Neural cell (in vitro differentiated cells): Measurements from ENCODE around the gene HINT2. TPM values are rescaled to one million over a fixed set of nuclear protein-coding genes. Genes with fewer than 3 reads are reported as not detected.
A peak's percentile ranks its signal among the peaks of the same experiment; 100 is the strongest.

Experiments used
- H2AFZ ChIP-seq: fragments of 200-600, 300-800 bp; sonication (generic), shearing (Covaris generic); 2 replicates; pipeline ENCODE4 v1.6.0; 2014; ENCODE audit warnings: low read depth, mild to moderate bottlenecking, antibody characterized with exemption, low read length, moderate library complexity
- H3F3A ChIP-seq: fragments of 200-600 bp; shearing (Covaris generic); 2 replicates; pipeline ENCODE4 v1.6.1; 2016; ENCODE audit warnings: mild to moderate bottlenecking, moderate library complexity, mixed read lengths, antibody characterized with exemption, low read length; ENCODE audit not compliant: insufficient read depth, poor library complexity, severe bottlenecking
- H3K27ac ChIP-seq: fragments of 200-600, 300-800 bp; sonication (generic), shearing (Covaris generic); 2 replicates; pipeline ENCODE4 v1.5.1; 2014; ENCODE audit warnings: mild to moderate bottlenecking, low read length, moderate library complexity
- H3K27me3 ChIP-seq: fragments of 300-800, 200-600 bp; sonication (generic), shearing (Covaris generic); 2 replicates; pipeline ENCODE4 v1.6.0; 2014; ENCODE audit warnings: mild to moderate bottlenecking, low read depth, low read length, moderate library complexity; ENCODE audit not compliant: insufficient read depth
- H3K36me3 ChIP-seq: fragments of 300-800, 200-600 bp; sonication (generic), shearing (Covaris generic); 2 replicates; pipeline ENCODE4 v1.5.1; 2014; ENCODE audit warnings: mild to moderate bottlenecking, antibody characterized with exemption, low read length, moderate library complexity; ENCODE audit not compliant: insufficient read depth
- H3K4me2 ChIP-seq: fragments of 300-800, 200-600 bp; sonication (generic), shearing (Covaris generic); 2 replicates; pipeline ENCODE4 v1.6.0; 2014; ENCODE audit warnings: mild to moderate bottlenecking, low read length
- H3K4me3 ChIP-seq: fragments of 300-800, 200-600 bp; sonication (generic), shearing (Covaris generic); 2 replicates; pipeline ENCODE4 v1.5.1; 2014; ENCODE audit warnings: mild to moderate bottlenecking, low read length, moderate library complexity
- H3K79me2 ChIP-seq: fragments of 200-600 bp; shearing (Covaris generic); replicated peaks from 2 replicates; pipeline ENCODE4 v1.6.0; 2014; ENCODE audit warnings: mild to moderate bottlenecking, low read length, moderate library complexity; ENCODE audit not compliant: insufficient read depth
- H3K9ac ChIP-seq: fragments of 300-800, 200-600 bp; sonication (generic), shearing (Covaris generic); 2 replicates; pipeline ENCODE4 v1.6.1; 2016; ENCODE audit warnings: mild to moderate bottlenecking, low read length, mixed read lengths
- H3K9me2 ChIP-seq: fragments of 200-600 bp; shearing (Covaris generic); 2 replicates; pipeline ENCODE4 v1.6.1; 2016; ENCODE audit warnings: mild to moderate bottlenecking, low read length, mixed read lengths; ENCODE audit not compliant: insufficient read depth
- H3K9me3 ChIP-seq: fragments of 200-600, 300-800 bp; sonication (generic), shearing (Covaris generic); 2 replicates; pipeline ENCODE4 v1.6.1; 2016; ENCODE audit warnings: mild to moderate bottlenecking, mixed run types, low read length, moderate library complexity, mixed read lengths
- H4K20me1 ChIP-seq: fragments of 200-600 bp; shearing (Covaris generic); 2 replicates; pipeline ENCODE4 v1.6.1; 2016; ENCODE audit warnings: mild to moderate bottlenecking, mixed run types; ENCODE audit not compliant: insufficient read depth
- EZH2 ChIP-seq: fragments of 200-600, 300-800 bp; shearing (Covaris generic), sonication (generic); IDR thresholded peaks from 2 replicates; pipeline ENCODE4 v1.6.1; 2014; ENCODE audit warnings: antibody characterized with exemption, low read length, borderline replicate concordance, mild to moderate bottlenecking; ENCODE audit not compliant: insufficient read depth, poor library complexity, severe bottlenecking
- MXI1 ChIP-seq: fragments of 450-650 bp; conservative IDR thresholded peaks from 2 replicates; pipeline ENCODE4 v1.6.1; 2014; ENCODE audit warnings: antibody characterized with exemption, mild to moderate bottlenecking; ENCODE audit not compliant: poor library complexity, severe bottlenecking
- POLR2AphosphoS5 ChIP-seq: IDR thresholded peaks from 2 replicates; pipeline ENCODE4 v1.6.1; 2012
- RAD21 ChIP-seq: fragments of 450-650 bp; conservative IDR thresholded peaks from 2 replicates; pipeline ENCODE4 v1.6.1; 2014; ENCODE audit warnings: antibody characterized with exemption, mild to moderate bottlenecking, moderate library complexity
- SMC3 ChIP-seq: fragments of 450-650 bp; conservative IDR thresholded peaks from 2 replicates; pipeline ENCODE4 v1.6.1; 2014; ENCODE audit warnings: antibody characterized with exemption, mild to moderate bottlenecking, moderate library complexity; ENCODE audit not compliant: poor library complexity
- TAF1 ChIP-seq: IDR thresholded peaks from 2 replicates; pipeline ENCODE4 v1.6.1; 2012; ENCODE audit warnings: low read depth
- polyA plus RNA-seq: library from polyadenylated mRNA; depleted of rRNA; stranded (reverse); fragments of >200 nt; gene quantifications from 2 replicates; pipeline ENCODE4 v1.2.3, GENCODE V29; 2014
- TF ChIP-seq, protein P1 (sequence below): fragments of 450-650 bp; IDR thresholded peaks from 2 replicates; pipeline ENCODE4 v1.5.1; 2014; ENCODE audit warnings: antibody characterized with exemption, mild to moderate bottlenecking, moderate library complexity; ENCODE audit not compliant: poor library complexity, severe bottlenecking
- TF ChIP-seq, protein P2 (sequence below): IDR thresholded peaks from 2 replicates; pipeline ENCODE4 v1.6.1; 2012; ENCODE audit warnings: borderline replicate concordance

Gene HINT2
- polyA plus RNA-seq, 1 donor from 2014 or later, result 31.0 TPM

DNA sequence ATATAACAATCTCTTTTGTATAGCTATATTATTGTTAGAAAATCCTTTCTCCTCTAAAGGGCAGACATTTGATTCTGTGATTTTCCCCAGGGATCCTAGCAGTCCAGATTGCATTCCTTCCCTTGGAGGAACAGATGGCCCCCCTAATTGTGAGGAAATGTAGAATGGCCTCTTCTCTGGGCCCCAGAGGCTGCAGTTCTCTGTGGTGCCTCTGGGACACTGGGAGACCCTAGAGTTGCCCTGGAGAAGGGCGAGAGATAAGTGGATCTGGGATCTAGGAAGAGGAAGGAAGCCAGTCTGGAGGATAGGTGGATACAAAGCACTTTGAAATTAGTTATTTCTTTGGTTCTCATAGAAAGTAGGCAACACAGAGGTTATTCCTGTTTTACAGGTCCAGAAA is 1.9 kb upstream of the HINT2 start:
- peaks cover 5% of the 10 kb centered on the region for H3F3A ChIP-seq
- peaks cover 4% of the 10 kb centered on the region for H3K79me2 ChIP-seq
- H3K4me2 ChIP-seq, result no peak overlapping the region
- H3K36me3 ChIP-seq, result no peaks in the 10 kb centered on the region
- H4K20me1 ChIP-seq, result no peaks in the 10 kb centered on the region
- H2AFZ ChIP-seq, result no peak overlapping the region
- H3K9me3 ChIP-seq, result no peaks in the 10 kb centered on the region
- H3K27ac ChIP-seq, result no peak overlapping the region
- no peaks in the 10 kb centered on the region for H3K9me2 ChIP-seq
- H3K9ac ChIP-seq, result no peak overlapping the region
- TF ChIP-seq, protein P1, sequence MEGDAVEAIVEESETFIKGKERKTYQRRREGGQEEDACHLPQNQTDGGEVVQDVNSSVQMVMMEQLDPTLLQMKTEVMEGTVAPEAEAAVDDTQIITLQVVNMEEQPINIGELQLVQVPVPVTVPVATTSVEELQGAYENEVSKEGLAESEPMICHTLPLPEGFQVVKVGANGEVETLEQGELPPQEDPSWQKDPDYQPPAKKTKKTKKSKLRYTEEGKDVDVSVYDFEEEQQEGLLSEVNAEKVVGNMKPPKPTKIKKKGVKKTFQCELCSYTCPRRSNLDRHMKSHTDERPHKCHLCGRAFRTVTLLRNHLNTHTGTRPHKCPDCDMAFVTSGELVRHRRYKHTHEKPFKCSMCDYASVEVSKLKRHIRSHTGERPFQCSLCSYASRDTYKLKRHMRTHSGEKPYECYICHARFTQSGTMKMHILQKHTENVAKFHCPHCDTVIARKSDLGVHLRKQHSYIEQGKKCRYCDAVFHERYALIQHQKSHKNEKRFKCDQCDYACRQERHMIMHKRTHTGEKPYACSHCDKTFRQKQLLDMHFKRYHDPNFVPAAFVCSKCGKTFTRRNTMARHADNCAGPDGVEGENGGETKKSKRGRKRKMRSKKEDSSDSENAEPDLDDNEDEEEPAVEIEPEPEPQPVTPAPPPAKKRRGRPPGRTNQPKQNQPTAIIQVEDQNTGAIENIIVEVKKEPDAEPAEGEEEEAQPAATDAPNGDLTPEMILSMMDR, result peak; percentile 13
- TF ChIP-seq TAF1, result no peak
- no peak overlapping the region for H3K4me3 ChIP-seq
- H3K27me3 ChIP-seq, result no peaks in the 10 kb centered on the region

DNA sequence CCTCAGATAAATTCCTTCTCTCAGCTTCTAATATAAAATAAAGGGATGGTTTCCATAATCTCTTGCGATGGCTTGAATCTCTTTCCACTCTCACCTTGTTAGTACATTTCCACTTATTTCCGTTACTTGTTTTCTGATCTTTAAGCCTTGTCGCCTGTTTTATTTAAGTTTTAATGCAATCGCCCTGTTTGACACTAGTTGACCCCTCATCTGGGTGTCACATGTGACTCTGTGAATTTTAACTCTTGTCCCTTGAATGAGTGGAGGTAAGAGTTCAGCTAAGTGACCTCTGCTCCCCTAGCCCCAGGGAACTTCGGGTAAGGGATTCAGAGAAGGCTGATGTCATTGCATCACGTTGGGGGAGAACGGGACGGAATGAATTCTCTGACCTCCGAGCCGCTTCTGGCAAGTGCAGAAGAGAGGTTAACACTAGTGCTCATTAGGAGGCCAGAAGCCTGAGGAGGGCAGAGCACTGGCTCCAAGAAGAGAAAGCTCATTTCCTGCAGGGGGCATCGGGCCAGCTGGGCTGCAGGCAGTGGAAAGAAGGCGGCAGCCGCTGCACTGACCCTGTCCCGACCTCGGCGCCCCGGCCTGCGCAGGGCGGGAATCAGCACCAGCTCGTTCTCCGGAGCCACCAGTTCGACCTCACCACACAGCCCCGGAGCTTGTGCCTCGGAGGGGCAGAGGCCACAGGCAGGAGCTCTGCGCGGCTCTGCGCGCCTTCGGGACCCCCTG is 569 bp downstream of the HINT2 start:
- peaks cover 5% of the 10 kb centered on the region for H3F3A ChIP-seq
- H3K27me3 ChIP-seq, result no peaks in the 10 kb centered on the region
- TF ChIP-seq TAF1 (no peak), RAD21 (no peak), POLR2AphosphoS5 (no peak), EZH2 (no peak), SMC3 (peak; percentile 41), MXI1 (no peak)
- TF ChIP-seq, protein P2, sequence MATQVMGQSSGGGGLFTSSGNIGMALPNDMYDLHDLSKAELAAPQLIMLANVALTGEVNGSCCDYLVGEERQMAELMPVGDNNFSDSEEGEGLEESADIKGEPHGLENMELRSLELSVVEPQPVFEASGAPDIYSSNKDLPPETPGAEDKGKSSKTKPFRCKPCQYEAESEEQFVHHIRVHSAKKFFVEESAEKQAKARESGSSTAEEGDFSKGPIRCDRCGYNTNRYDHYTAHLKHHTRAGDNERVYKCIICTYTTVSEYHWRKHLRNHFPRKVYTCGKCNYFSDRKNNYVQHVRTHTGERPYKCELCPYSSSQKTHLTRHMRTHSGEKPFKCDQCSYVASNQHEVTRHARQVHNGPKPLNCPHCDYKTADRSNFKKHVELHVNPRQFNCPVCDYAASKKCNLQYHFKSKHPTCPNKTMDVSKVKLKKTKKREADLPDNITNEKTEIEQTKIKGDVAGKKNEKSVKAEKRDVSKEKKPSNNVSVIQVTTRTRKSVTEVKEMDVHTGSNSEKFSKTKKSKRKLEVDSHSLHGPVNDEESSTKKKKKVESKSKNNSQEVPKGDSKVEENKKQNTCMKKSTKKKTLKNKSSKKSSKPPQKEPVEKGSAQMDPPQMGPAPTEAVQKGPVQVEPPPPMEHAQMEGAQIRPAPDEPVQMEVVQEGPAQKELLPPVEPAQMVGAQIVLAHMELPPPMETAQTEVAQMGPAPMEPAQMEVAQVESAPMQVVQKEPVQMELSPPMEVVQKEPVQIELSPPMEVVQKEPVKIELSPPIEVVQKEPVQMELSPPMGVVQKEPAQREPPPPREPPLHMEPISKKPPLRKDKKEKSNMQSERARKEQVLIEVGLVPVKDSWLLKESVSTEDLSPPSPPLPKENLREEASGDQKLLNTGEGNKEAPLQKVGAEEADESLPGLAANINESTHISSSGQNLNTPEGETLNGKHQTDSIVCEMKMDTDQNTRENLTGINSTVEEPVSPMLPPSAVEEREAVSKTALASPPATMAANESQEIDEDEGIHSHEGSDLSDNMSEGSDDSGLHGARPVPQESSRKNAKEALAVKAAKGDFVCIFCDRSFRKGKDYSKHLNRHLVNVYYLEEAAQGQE, result no peak
- TF ChIP-seq, protein P1, result peak; percentile 41
- peak overlapping the region; percentile 99 for H3K4me2 ChIP-seq
- peak overlapping the region; percentile 94 for H3K27ac ChIP-seq
- H3K4me3 ChIP-seq, result peak overlapping the region; percentile 97
- peak overlapping the region; percentile 81 for H2AFZ ChIP-seq
- no peaks in the 10 kb centered on the region for H4K20me1 ChIP-seq
- peaks cover 4% of the 10 kb centered on the region for H3K79me2 ChIP-seq
- H3K9me3 ChIP-seq, result no peaks in the 10 kb centered on the region
- H3K9ac ChIP-seq, result peak overlapping the region; percentile 93
- no peaks in the 10 kb centered on the region for H3K9me2 ChIP-seq
- no peaks in the 10 kb centered on the region for H3K36me3 ChIP-seq
